Thymus (tissue), 11 donors: ENCODE measurements around the gene ZFAND3. TPM values are rescaled to one million over a fixed set of nuclear protein-coding genes. Genes with fewer than 3 reads are reported as not detected.

Experiments
- DNase-seq, 9 donors: peaks; one replicate each; pipeline ENCODE4 v3.0.0-alpha.2; 2013; ENCODE audit warnings: low spot score in 9 of 9, low read depth in 6 of 9, missing footprints in 1 of 9
- H3K27ac ChIP-seq, 2 donors: one replicate each; pipeline ENCODE4 v1.5.1; 2013; ENCODE audit warnings: control low read depth in 1 of 2, low read depth in 1 of 2, low read length in 1 of 2, mild to moderate bottlenecking in 1 of 2, moderate library complexity in 1 of 2
- H3K27me3 ChIP-seq, 2 donors: one replicate each; pipeline ENCODE4 v1.5.1; 2013; ENCODE audit warnings: low read length in 1 of 2; ENCODE audit not compliant: control insufficient read depth in 2 of 2, insufficient read depth in 1 of 2
- H3K36me3 ChIP-seq, 2 donors: one replicate each; pipeline ENCODE4 v1.5.1; 2013; ENCODE audit warnings: low read length in 1 of 2, mild to moderate bottlenecking in 1 of 2, moderate library complexity in 1 of 2; ENCODE audit not compliant: control insufficient read depth in 2 of 2, insufficient read depth in 2 of 2
- H3K4me1 ChIP-seq, 2 donors: one replicate each; pipeline ENCODE4 v1.5.1; 2013; ENCODE audit warnings: low read length in 2 of 2; ENCODE audit not compliant: control insufficient read depth in 2 of 2, insufficient read depth in 2 of 2
- H3K4me3 ChIP-seq, 2 donors: one replicate each; pipeline ENCODE4 v1.5.1; 2013; ENCODE audit warnings: low read length in 2 of 2, control low read depth in 1 of 2, mild to moderate bottlenecking in 1 of 2
- H3K9me3 ChIP-seq, 2 donors: one replicate each; pipeline ENCODE4 v1.5.1; 2013; ENCODE audit warnings: low read length in 1 of 2, mild to moderate bottlenecking in 1 of 2; ENCODE audit not compliant: control insufficient read depth in 2 of 2, insufficient read depth in 1 of 2
- WGBS: extraction: QIAGEN DNeasy Blood & Tissue Kit; methylation state at CpG from one replicate; pipeline ENCODE4 v1.1.7; 2013; 5-methylcytosine and 5-hydroxymethylcytosine counted together
- polyA plus RNA-seq: library from polyadenylated mRNA; stranded (reverse); fragments of 200-250 nt; gene quantifications from one replicate; pipeline ENCODE4 v1.2.3, GENCODE V29; 2013
- total RNA-seq: library from RNA; stranded (reverse); fragments of 120-200 nt; gene quantifications from one replicate; pipeline ENCODE4 v1.2.4, GENCODE V29; 2013
- donor health status: healthy.

The ZFAND3 gene
- total and polyA plus RNA-seq, 2 donors = 8.5 to 25.7 TPM

DNA sequence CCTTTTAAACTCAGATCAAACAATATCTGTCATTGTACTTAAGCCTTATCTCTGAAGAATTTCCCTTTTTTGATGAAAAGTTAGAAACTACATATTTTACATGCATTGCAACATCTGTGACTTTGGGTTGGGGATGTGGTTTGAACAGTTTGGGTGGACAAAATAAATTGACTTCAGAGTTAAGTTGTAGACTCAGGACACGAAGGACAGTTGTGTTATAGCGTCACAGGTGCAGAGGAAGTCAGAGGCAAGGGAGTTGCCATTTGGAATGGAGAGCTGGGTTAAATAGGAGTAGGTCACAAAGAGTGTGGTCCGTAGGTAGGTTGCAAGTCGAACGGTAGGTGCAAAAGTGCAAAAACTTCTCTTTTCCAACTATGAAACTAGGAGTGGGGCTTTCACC is 46.0 kb downstream of the ZFAND3 start:
- peak overlapping the region in 1 of 2 donors; percentile 60 for H3K27ac ChIP-seq
- H3K4me3 ChIP-seq = no peak overlapping the region
- no peaks in the 10 kb centered on the region for H3K9me3 ChIP-seq
- H3K4me1 ChIP-seq = peaks cover 11 to 17% of the 10 kb centered on the region in 2 donors
- 40% methylated on average over 5 of the region's 5 CpGs for WGBS
- peak in 4 of 9 donors; percentile 3 to 41 (median 17) for DNase-seq
- H3K27me3 ChIP-seq = no peaks in the 10 kb centered on the region
- H3K36me3 ChIP-seq = peaks cover 0 to 8% of the 10 kb centered on the region in 2 donors

DNA sequence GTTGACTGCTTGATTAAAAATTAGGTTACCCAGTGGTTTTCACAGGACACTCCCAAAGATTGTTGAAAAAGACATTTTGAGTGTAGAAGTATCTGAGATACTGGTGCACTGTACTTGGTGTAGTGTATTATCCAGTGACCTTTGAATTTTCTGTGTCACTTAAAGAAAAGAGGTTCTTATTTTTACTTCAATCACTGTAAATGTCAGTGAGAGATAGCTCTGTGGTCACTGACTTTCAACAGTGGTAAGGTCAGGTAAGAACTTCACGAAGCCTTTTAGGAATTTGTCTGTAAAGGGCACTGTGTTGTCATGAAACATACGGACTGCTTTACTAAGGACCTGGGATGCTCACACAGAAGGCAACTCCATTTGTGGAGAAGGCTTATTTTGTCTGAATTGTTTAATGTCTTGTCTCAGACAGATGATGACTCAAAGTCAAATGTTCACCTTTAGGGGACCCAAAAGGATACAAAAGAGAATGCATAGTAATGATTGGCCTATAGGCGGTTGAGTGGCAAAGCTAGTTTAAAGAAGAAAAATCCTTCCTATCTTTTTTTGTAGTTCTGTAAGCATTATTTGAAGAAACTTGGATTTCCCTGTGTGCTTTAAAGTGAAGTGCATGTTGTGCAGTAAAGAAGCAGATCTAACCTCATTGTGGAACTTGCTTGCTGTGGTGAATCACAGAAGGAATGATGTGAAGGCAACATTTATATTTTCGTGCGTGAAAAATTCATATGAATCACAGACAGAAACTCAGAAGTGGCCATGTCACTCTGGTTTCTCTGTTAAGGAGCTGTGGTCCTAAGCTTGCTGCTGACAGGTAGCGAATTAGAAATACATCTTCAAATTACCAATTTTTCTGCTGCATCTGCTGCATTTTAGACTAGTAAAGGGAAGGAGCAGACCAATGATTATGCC is 47.3 kb downstream of the ZFAND3 start:
- Histone ChIP-seq H3K9me3 (no peaks in the 10 kb centered on the region), H3K4me1 (peaks cover 11 to 17% of the 10 kb centered on the region in 2 donors), H3K27ac (no peak overlapping the region), H3K27me3 (no peaks in the 10 kb centered on the region), H3K36me3 (peaks cover 0 to 8% of the 10 kb centered on the region in 2 donors), H3K4me3 (no peak overlapping the region)
- WGBS = 92% methylated on average over 6 of the region's 6 CpGs
- DNase-seq = no peak

DNA sequence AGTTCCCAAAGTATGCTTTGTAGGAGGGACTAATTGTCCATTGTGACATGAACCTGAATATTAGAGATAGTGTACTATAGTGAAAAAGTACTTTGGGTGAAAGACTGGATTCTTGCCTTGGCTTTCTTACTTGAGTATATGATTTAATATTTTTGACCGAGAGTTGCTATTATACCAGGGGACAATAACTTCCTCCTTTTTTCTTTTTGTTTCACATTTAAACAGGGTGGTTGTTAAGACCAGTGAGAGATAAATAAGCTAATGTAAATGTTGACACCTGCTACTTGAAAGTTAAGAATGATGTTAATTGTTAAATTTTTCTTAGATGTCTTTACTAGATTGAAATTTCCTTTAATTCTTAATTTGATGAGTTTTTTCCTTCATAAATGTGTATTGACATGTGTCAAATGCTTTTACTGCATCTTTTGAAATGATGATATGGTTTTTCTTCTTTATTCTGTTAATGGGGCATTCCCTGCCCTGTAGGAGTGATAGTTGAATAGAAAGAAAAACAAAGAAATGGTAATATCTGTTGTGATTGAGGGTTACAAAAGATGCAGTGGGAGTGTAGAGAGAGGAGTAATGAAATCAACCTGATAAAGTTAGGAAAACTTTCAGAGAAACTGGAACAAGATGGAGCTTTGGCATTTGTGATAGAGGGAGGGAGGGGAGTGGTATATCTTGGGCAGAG is 48.4 kb downstream of the ZFAND3 start:
- peaks cover 11 to 17% of the 10 kb centered on the region in 2 donors for H3K4me1 ChIP-seq
- 44% methylated on average over 1 of the region's 1 CpG for WGBS
- no peak for DNase-seq

DNA sequence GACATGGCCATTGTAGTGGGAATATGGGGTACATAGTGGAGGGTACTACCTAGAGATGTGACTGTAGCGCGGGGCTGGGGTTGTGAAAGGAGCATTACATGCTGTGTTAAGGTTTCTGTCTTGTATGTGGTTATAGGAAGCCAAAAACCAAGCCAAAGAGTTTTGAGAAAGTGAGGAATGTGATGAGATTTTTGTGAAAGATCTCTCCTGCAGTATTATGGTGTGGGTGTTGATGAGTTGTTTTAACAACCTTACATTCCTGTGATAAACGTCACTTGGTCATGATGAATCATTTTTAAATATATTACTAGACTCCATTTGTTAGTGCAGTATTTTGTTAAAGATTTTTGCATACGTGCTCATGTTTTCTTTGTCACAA is 48.9 kb downstream of the ZFAND3 start:
- H3K27ac ChIP-seq = peak overlapping the region in 1 of 2 donors; percentile 46
- H3K36me3 ChIP-seq = peaks cover 0 to 3% of the 10 kb centered on the region in 2 donors
- WGBS = 93% methylated on average over 4 of the region's 4 CpGs
- H3K4me1 ChIP-seq = peaks cover 11 to 17% of the 10 kb centered on the region in 2 donors
- H3K27me3 ChIP-seq = no peaks in the 10 kb centered on the region
- no peak overlapping the region for H3K4me3 ChIP-seq
- H3K9me3 ChIP-seq = no peaks in the 10 kb centered on the region
- no peak for DNase-seq

More for the DNA sequence above, 48.4 kb downstream of the ZFAND3 start:
- no peak overlapping the region for H3K4me3 ChIP-seq
- H3K36me3 ChIP-seq = peaks cover 0 to 7% of the 10 kb centered on the region in 2 donors
- peak overlapping the region in 1 of 2 donors; percentile 46 for H3K27ac ChIP-seq
- no peaks in the 10 kb centered on the region for H3K9me3 ChIP-seq
- no peaks in the 10 kb centered on the region for H3K27me3 ChIP-seq

DNA sequence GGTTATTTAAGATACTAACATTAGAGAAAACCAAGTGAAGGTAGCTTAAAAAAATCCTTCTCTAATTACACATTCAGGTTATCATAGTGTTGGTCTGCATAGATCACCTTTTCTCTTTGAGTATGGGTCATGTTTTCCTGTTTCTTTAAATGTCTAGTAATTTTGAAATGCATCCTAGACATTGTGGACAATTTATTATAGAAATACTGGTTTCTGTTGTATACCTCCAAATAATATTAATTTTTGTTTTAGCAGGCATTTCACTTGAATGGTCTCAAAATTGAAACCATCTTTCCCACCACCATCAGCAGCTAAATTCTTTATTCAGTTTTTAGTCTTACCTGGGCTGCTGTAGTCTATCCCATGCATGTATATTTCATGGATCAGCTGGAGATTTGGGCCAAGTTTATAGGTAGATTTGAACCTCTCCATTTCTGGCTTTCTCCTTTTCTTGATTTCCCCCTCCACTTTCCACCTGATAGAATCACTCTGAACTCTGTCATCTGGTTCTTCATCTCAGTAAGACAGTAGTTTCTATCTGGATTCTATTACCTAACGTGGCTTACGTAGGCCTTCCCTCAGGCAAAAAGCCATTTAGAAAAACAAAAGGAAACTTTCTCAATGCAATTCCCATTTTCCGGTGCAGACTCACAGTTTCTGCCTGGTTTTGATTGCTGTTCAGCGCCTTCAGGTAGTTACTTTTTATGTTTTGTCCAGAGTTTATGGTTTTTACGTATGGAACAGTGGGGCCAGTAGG is 52.3 kb downstream of the ZFAND3 start:
- WGBS = 97% methylated on average over 5 of the region's 5 CpGs
- Histone ChIP-seq H3K36me3 (no peaks in the 10 kb centered on the region), H3K9me3 (no peaks in the 10 kb centered on the region), H3K27ac (no peak overlapping the region), H3K27me3 (no peaks in the 10 kb centered on the region), H3K4me3 (no peak overlapping the region), H3K4me1 (peaks cover 0 to 6% of the 10 kb centered on the region in 2 donors)
- DNase-seq = no peak

DNA sequence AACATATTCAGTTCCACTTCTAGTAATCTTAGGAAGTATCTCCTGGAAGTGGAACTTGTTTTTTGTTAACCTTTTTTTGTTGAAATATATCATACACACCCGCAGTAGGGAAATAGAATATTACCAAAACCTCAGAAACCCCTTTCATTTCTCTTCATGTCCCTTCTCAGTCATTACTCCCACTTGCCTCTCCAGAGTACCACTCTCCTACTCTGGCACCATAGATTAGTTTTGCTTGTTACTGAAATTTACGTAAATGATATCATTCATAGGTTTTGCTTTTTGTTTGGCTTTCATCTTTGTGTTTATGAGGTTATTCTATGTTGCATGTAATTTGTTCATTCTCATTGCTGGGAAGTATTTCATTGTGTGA is 52.8 kb downstream of the ZFAND3 start:
- no peaks in the 10 kb centered on the region for H3K9me3 ChIP-seq
- no peak overlapping the region for H3K27ac ChIP-seq
- H3K36me3 ChIP-seq = no peaks in the 10 kb centered on the region
- H3K4me1 ChIP-seq = peaks cover 0 to under 1% of the 10 kb centered on the region in 2 donors
- no peaks in the 10 kb centered on the region for H3K27me3 ChIP-seq
- 76% methylated on average over 2 of the region's 2 CpGs for WGBS
- no peak overlapping the region for H3K4me3 ChIP-seq
- no peak for DNase-seq

DNA sequence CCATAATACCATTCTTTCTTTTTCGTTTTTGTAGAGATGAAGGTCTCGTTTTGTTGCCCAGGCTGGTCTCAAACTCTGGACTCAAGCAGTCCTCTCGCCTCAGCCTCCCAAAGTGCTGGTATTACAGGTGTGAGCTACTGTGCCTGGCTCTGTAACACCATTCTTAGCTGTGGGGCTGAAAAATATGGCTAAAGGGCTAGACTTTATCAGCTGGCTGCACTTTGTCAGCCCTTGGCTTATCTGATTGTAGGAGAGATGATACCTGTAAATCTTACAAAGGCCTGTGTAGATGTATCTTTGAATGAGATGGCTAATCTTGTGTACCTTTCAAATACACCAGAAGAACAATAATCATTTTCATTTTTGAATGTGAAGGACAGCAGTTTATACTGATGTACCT is 55.2 kb downstream of the ZFAND3 start:
- 65% methylated on average over 3 of the region's 3 CpGs for WGBS
- Histone ChIP-seq H3K9me3 (no peaks in the 10 kb centered on the region), H3K36me3 (no peaks in the 10 kb centered on the region), H3K27me3 (no peaks in the 10 kb centered on the region), H3K27ac (no peak overlapping the region), H3K4me1 (no peaks in the 10 kb centered on the region), H3K4me3 (no peak overlapping the region)
- no peak for DNase-seq

DNA sequence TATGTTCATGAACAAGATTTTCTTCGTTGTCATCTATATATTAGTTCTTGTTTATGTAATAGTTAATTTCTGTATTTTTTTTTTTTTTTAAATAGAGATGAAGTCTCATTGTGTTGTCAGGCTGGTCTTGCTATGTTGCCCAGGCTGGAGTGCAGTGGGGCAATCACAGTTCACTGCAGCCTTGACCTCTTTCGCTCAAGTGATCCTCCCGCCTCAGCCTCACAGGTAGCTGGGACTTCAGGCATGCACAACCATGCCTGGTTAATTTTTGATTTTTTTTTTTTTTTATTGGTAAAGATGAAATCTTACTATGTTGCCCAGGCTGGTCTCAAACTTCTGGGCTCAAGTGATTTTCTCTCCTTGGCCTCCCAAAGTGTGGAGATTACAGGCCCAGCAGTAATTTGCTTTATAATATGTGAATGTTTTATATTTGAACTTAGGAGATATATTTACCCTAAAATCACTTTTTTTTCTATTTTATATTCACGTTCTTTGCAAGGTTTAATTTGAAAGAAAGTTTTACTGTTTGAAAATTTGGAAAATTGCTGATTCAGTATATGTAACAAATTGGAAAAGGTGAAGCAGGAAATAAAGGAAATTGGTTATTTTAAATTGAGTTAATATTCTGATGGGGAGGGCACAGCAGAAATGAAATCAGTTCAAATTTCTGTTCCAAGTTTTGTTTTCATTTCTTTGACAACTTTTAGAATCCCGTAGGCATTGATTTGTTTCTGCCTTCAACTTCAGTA is 56.2 kb downstream of the ZFAND3 start:
- Histone ChIP-seq H3K36me3 (no peaks in the 10 kb centered on the region), H3K27me3 (no peaks in the 10 kb centered on the region), H3K27ac (no peak overlapping the region), H3K4me1 (no peaks in the 10 kb centered on the region), H3K4me3 (no peak overlapping the region), H3K9me3 (no peaks in the 10 kb centered on the region)
- 87% methylated on average over 5 of the region's 5 CpGs for WGBS
- no peak for DNase-seq
